Heart left ventricle (tissue), 13 donors: ENCODE measurements around the gene ZNF521.

ENCODE experiments used
- CTCF ChIP-seq, 12 donors: fragments of 200-600 bp; sonication (generic) in 4 of 12; IDR thresholded peaks; one replicate each; pipeline versions ENCODE4 v1.5.0 to v1.8.0; 2018 to 2022; ENCODE audit warnings: antibody characterized with exemption in 12 of 12, mild to moderate bottlenecking in 5 of 12
- POLR2A ChIP-seq, 2 donors: fragments of 450-650 bp; IDR thresholded peaks; one replicate each; pipeline ENCODE4 v1.6.1; 2017; ENCODE audit warnings: antibody characterized with exemption in 2 of 2, mild to moderate bottlenecking in 2 of 2, moderate library complexity in 2 of 2
- donor health status: ischemic (EF 13 %, LVEDD 7.1; RV severe dilation, severe dysfunction).
- donor health status: DM: no; HTN: yes; CAD: no.
- donor health status: DM: no; HTN: no; CAD: no.
- donor health status: ischemic (EF 25% LVEDD 6.9; RV normal size, moderate dysfunction).
- donor health status: ischemic (EF 25% LVEDD 5.7; RV mildly dilated, moderate dysfunction).
- donor health status: ischemic (EF 35%, LVEDD 5.7; RV mildly dilated, moderate dysfunction).
- donor health status: nonischemic (EF 11% LVEDD 7.7; RV severe dilation, severe dysfunction).
- donor health status: DM: yes; HTN: yes; CAD: no.
- donor health status: PGD.
- donor health status: ischemic (EF 29% LVEDD 5.4; RV normal size, mild dysfunction).
- donor health status: nonischemic (EF 23%, LVEDD 6.1; RV moderate dilation, normal function).

- TF ChIP-seq CTCF (IDR thresholded peaks at IDR 0.05) (no peak), POLR2A (IDR thresholded peaks at IDR 0.05) (no peak)
Observed at GRCh38 chr18:25166113-25166512, 185.9 kb downstream of the ZNF521 start.
